ENCODE results near the gene PLEKHG3. TPM values are rescaled to one million over a fixed set of nuclear protein-coding genes. Genes with fewer than 3 reads are reported as not detected.

Gene PLEKHG3
- polyA plus RNA-seq, 3 donors = 6.3 to 21.6 (median 13.0) TPM

GRCh38 chr14:64784006-64784405 is 79.8 kb downstream of the PLEKHG3 start:
- H3K4me3 Mint-ChIP-seq = no peak overlapping the region
- no peaks in the 10 kb centered on the region for H3K9me3 Mint-ChIP-seq
- H3K4me1 Mint-ChIP-seq = no peaks in the 10 kb centered on the region
- Histone ChIP-seq H4K20me1 (ENCODE audit: insufficient read depth, low read length) (no peaks in the 10 kb centered on the region), H3K36me3 (replicated peaks in 1 of 2; ENCODE audit: control insufficient read depth in 1 of 2, insufficient read depth in 2 of 2, low read length in 2 of 2) (no peaks in the 10 kb centered on the region), H3K4me2 (replicated peaks; ENCODE audit: extremely low read depth, low read length, poor library complexity, severe bottlenecking) (no peak overlapping the region), H3K27me3 (ENCODE audit: control insufficient read depth in 2 of 2, insufficient read depth in 2 of 2, low read length in 2 of 2) (no peaks in the 10 kb centered on the region), H2AFZ (ENCODE audit: insufficient read depth, low read depth, low read length, poor library complexity, severe bottlenecking) (no peak overlapping the region), H3K4me3 (replicated peaks in 1 of 3; ENCODE audit: low read depth in 2 of 3, low read length in 3 of 3) (no peak overlapping the region), H3K79me2 (ENCODE audit: insufficient read depth, low read length) (no peaks in the 10 kb centered on the region), H3K4me1 (ENCODE audit: control insufficient read depth in 1 of 2, insufficient read depth in 2 of 2, low read length in 2 of 2) (no peaks in the 10 kb centered on the region), H3K27ac (ENCODE audit: low read depth in 1 of 2, low read length in 2 of 2) (no peak overlapping the region), H3K9me3 (replicated peaks in 1 of 2; ENCODE audit: control insufficient read depth in 1 of 2, insufficient read depth in 1 of 2, low read length in 2 of 2) (no peaks in the 10 kb centered on the region), H3K9ac (ENCODE audit: insufficient read depth, low read length, poor library complexity, severe bottlenecking) (no peak overlapping the region)
- no peak for DNase-seq
- H3K27me3 Mint-ChIP-seq (ENCODE audit: low read depth in 3 of 3) = peaks cover 3 to 8% (median 5%) of the 10 kb centered on the region in 3 donors
- TF ChIP-seq CTCF (IDR thresholded peaks at IDR 0.05) = no peak
- no peaks in the 10 kb centered on the region for H3K36me3 Mint-ChIP-seq
- intact Hi-C loops (cut with micrococcal nuclease) = no loop called here
- H3K27ac Mint-ChIP-seq = no peak overlapping the region
- 100% methylated on average over 9 of the region's 9 CpGs for WGBS (ENCODE audit: insufficient coverage)

DNA sequence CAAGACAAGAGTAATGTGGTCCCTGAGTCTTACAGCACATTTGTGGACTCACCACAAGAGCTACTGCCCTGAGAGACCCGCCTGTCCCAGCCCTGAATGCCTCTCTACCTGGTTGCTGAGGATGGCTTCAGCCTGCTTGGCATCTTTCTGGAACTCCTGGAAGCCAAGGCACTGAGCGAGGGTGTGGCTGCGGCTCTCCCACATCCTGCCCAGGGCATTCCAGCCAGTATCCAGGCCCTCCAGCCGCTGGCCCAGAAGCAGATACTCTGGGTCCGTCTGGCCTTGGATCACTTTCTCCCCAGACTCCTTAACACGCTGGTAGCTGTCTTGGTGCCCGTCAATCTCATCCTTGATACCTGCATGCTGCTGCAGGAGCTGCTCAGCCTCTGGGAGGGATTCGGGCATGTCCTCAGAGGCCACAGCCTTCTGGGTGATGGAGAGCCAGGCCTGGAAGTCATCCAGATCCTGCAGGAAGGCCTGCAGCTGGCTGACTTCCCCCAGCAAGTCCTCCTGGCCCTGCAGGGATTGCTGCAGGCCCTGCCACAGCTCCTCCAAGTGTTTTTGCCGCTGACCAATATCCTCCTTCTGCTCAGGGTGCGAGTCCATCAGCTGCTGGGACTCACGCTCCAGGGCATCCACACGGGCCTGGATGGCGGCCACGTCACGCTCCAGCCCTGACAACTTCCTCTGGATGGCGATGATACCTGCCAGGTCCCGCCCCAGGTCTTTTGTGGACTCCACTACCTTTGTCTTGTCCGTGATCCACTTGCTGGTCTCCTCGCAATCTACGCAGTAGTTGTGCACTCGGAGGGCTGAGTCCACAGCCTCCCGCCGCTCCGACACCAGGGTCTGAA is 82.3 kb downstream of the PLEKHG3 start:
- H3K4me1 ChIP-seq (ENCODE audit: control insufficient read depth in 1 of 2, insufficient read depth in 2 of 2, low read length in 2 of 2) = no peaks in the 10 kb centered on the region
- H3K27ac Mint-ChIP-seq = no peak overlapping the region
- H3K4me3 Mint-ChIP-seq = no peak overlapping the region
- H3K36me3 Mint-ChIP-seq = no peaks in the 10 kb centered on the region
- H3K79me2 ChIP-seq (ENCODE audit: insufficient read depth, low read length) = no peaks in the 10 kb centered on the region
- H3K4me1 Mint-ChIP-seq = no peaks in the 10 kb centered on the region
- H3K36me3 ChIP-seq (replicated peaks in 1 of 2; ENCODE audit: control insufficient read depth in 1 of 2, insufficient read depth in 2 of 2, low read length in 2 of 2) = no peaks in the 10 kb centered on the region
- H4K20me1 ChIP-seq (ENCODE audit: insufficient read depth, low read length) = no peaks in the 10 kb centered on the region
- no peaks in the 10 kb centered on the region for H3K27me3 ChIP-seq (ENCODE audit: control insufficient read depth in 2 of 2, insufficient read depth in 2 of 2, low read length in 2 of 2)
- intact Hi-C loops (cut with micrococcal nuclease) = no loop called here
- no peak overlapping the region for H3K9ac ChIP-seq (ENCODE audit: insufficient read depth, low read length, poor library complexity, severe bottlenecking)
- no peak for DNase-seq
- H3K4me3 ChIP-seq (replicated peaks in 1 of 3; ENCODE audit: low read depth in 2 of 3, low read length in 3 of 3) = no peak overlapping the region
- no peaks in the 10 kb centered on the region for H3K9me3 Mint-ChIP-seq
- no peak overlapping the region for H3K27ac ChIP-seq (ENCODE audit: low read depth in 1 of 2, low read length in 2 of 2)
- H3K4me2 ChIP-seq (replicated peaks; ENCODE audit: extremely low read depth, low read length, poor library complexity, severe bottlenecking) = no peak overlapping the region
- no peak overlapping the region for H2AFZ ChIP-seq (ENCODE audit: insufficient read depth, low read depth, low read length, poor library complexity, severe bottlenecking)
- no peaks in the 10 kb centered on the region for H3K9me3 ChIP-seq (replicated peaks in 1 of 2; ENCODE audit: control insufficient read depth in 1 of 2, insufficient read depth in 1 of 2, low read length in 2 of 2)
- peaks cover 3 to 10% (median 8%) of the 10 kb centered on the region in 3 donors for H3K27me3 Mint-ChIP-seq (ENCODE audit: low read depth in 3 of 3)
- no peak for TF ChIP-seq CTCF (IDR thresholded peaks at IDR 0.05)
- WGBS (ENCODE audit: insufficient coverage) = 94% methylated on average over 24 of the region's 24 CpGs

All from CD14-positive monocyte (primary cell).